DND-41 (cell line): ENCODE results near the gene DTYMK.

Source experiments
- EZH2 ChIP-seq: IDR thresholded peaks from 3 replicates; pipeline ENCODE4 v1.6.1; 2012; ENCODE audit warnings: borderline replicate concordance, low read depth, mild to moderate bottlenecking, moderate library complexity, low read length, inconsistent platforms; ENCODE audit not compliant: severe bottlenecking
- TF ChIP-seq, protein P1 (sequence below): IDR thresholded peaks from 2 replicates; pipeline ENCODE4 v1.5.1; 2012; ENCODE audit warnings: borderline replicate concordance, low read length, moderate library complexity, mild to moderate bottlenecking; ENCODE audit not compliant: poor library complexity, severe bottlenecking; ENCODE audit errors: extremely low read depth

DNA sequence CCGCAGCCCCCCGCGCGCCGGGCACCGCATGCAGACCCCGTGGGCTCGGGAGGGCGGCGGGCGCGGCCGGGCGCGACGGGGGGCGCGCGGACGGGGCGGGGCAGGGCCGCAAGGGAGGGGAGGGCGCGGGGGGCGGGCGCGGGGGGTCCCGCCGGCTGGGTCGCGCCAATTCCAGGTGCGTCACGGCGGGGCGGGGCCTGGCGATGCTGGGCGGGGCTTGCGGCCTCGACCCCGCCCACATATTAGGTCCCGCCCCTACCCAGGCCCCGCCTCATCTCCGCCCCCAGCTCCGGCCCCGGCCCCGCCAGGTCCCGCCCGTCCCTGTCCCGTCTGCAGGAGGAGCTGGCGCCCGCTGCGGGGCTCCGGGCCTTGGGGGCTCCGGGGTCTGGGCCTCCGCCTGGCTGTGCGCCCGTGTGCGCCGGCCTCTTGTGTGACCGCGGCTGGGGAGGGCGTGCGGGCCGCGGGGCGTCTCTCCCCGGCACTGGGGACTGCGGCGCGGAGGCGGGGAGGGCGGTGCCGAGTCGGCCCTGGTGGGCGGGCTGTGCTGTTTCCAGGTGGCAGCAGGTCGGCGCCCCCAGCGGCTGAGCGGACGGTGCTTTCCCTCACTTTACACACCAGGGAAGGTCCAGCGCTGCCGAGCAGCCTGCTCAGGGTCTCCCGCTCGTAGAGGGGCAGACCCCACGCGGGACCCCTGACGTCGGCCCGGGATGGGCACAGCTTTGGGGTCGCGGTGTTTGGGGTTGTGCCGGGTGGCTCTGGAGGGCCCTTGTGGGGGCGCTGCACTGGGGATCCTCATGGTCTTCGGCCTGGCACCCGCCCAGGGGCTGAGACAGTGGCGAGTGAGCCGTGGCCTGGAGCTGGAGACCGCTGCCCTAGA, 15.8 kb upstream of the DTYMK start:
- TF ChIP-seq, protein P1, sequence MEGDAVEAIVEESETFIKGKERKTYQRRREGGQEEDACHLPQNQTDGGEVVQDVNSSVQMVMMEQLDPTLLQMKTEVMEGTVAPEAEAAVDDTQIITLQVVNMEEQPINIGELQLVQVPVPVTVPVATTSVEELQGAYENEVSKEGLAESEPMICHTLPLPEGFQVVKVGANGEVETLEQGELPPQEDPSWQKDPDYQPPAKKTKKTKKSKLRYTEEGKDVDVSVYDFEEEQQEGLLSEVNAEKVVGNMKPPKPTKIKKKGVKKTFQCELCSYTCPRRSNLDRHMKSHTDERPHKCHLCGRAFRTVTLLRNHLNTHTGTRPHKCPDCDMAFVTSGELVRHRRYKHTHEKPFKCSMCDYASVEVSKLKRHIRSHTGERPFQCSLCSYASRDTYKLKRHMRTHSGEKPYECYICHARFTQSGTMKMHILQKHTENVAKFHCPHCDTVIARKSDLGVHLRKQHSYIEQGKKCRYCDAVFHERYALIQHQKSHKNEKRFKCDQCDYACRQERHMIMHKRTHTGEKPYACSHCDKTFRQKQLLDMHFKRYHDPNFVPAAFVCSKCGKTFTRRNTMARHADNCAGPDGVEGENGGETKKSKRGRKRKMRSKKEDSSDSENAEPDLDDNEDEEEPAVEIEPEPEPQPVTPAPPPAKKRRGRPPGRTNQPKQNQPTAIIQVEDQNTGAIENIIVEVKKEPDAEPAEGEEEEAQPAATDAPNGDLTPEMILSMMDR, result peak; percentile 67
- TF ChIP-seq EZH2, result no peak
